NOMO-1 treated with dmso at 0.1 percent for 144 hours (cell line): ENCODE measurements around the gene GAREM1.
"Not testable (repeated sequence)": the region's sequence is repeated elsewhere in the genome, so short reads cannot be mapped to it uniquely, and the experiment has no call there.

Experiments used
- DNase-seq: peaks from one replicate; lab custom pipeline; 2025; ENCODE audit not compliant: unreplicated experiment; lab: John Stamatoyannopoulos, UW

GAREM1 gene

DNA sequence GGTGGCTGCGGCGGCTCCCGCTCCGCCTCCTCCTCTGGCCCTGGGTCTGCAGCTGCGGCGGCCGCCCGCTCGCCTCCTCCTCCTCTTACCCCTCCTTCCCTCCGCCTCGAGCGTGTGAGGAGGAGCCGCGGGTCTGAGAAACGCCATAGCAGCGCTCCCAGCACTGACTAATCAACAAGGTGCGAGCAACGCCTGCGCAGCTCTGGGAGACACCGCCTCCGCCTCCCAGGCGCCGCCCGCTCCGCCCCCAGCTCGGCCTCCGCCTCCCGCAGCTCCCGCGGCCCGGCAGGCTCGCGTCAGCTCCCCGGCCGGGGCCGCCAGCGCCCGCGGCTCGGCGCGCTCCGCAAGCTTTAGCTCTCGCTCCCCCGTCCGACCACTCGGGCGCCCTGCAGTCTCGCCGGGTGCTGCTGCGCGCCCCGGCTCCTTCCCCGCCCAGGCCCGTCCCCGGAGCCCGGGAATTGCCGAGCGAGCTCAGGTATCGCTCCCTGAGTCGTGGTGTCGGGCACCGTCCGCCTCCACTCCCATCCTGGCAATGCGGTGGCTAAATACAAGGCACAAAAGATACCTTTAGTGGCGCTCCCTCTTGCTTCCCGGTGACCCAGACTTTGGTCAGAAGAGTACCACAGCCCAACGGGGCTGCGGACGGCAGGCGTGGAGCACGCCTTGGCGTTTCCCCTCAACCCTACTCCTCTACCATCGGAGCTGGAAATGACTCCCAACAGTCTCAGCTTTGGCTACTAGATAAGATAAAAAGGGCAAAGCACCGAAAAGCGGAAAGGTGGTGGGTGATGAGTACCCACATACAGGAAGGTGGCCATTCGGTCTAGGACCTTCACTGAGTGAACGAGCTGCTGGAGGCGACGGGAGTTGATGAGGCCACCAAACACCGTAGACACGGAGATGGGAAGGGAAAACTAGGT is at the start of gene GAREM1:
TSS of gene GAREM1 (minus strand) at position 169 of the 920 bp plus-strand sequence. CDS start 454 bp downstream, outside the sequence.
- peak; percentile 90 for DNase-seq

DNA sequence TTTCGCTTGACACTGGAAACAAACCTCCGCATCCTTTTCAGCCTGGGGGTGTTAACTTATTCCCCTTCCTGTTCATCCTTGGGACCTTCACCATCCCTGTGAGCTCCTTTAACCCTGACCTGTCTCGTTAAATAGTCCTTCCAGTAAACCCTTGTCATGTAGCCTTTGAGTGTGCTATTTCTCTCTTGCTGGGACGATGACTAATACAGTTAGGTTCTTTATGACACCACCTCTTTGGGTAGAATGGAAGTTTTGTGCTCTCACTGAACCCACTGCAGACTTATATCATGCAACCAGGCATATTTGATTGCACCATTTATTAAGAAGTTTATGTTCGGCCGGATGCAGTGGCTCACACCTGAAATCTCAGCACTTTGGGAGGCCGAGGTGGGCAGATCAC is 40.5 kb upstream of the GAREM1 start:
- no peak for DNase-seq

DNA sequence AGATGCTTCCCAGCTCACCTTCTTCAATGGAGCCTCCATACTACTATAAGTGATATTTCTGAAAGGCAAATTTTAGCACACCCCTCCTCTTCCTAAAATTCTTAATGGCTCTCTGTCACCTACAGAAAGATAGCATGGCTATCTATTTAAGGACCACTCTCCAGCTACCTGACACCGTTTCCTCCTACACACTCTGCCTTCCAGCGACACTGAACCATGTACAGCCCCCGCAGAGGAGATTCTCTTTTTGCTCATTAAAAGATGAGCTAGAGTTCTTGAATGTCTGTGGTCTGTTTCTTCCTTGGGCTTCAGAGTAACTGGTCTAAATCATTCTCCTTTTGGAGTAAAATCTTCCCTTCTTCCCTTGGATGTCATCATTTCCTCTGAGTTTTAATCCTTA is 38.4 kb upstream of the GAREM1 start:
- no peak for DNase-seq

DNA sequence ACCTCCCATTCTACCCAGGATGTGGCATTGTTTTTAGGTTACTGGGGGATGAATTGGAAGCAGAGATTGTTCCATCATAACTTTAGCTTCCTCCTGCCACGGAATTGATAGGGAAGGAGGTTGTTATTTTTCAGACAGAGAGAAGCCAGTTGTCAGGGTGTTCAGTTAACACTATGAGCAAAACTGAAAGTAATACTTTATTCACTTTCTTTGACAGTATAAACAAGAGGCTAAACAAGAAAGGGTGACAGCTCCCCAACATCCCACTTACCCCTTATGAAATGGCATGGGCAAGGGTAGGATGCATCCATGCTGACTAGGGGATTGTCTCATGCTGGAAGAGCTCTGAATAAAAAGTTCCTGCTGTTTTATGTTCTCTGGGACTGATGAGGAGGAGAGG is 36.4 kb upstream of the GAREM1 start:
- no peak for DNase-seq

DNA sequence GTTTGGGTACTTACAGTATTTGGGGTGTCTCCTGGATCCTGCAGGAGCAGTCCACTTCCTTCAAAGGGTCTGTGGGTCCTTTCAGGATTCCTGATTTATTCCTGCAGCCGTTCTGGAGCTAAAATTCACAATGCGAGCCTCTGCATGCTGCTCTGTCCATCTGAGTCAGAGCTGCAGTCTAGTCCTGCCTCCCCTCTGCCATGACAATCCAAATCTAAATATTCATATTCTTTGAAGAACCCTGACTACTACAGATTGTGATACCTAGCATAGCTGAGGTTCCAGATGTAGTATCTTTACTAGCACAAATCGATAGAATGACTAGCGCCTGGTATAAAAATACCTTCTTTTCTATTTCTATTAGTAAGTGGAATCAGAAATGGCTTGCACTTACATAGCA is 31.3 kb upstream of the GAREM1 start:
- DNase-seq = no peak

DNA sequence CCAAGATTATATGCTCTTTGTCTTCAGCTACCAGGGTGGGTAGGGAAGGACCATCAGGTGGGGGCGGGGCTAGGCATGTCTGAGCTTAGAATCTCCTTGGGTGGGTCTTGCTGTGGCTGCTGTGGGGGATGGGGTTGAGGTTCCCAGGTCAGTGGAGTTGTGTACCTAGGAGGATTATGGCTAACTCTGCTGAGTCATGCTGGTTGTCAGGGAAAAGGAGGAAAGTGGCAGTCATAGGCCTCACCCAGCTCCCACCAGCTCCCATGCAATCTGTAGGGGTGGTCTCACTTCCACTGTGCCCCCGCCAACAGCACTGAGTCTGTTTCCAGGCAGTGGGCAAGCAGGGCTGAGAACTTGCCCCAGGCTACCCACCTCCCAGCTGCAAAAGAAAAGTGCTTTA is 30.6 kb upstream of the GAREM1 start:
- not testable (repeated sequence) for DNase-seq

DNA sequence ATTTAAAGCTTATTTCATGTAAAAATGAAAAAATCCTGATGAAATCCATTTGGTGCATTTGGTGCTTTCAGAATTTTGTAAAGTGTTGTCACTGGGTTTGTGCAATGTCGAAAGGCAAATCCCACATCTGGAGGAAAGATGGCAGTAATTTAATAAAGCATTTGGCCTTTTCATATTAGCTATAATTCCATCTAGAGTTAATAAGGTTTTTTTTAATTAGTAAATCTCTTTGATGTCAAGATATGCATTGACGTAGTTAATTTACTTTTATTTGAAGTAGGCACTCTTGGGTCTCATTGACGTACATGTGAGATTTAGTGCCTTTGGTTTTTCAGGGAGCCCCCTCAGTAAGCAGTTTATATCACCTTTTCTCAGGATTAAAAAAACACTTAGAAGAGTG is 12.3 kb upstream of the GAREM1 start:
- DNase-seq = no peak

DNA sequence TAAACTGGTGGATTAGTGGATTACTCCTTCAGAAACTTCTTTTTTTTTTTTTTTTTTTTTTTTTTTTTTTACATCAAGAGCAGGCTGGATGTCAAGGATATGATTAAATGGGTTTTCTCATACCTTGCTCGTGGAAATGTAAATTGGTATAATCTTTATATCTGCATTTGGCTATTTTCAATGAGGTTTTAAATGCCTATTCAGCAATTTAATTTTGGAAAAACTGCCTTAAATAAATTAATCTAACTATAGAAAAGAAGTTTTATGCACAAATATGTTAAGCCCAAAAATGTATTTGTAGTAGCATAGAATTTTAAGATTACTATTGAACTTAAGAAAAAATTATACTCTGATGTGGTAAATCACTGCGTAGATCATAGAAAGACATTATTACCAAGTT is 11.4 kb upstream of the GAREM1 start:
- DNase-seq = no peak

DNA sequence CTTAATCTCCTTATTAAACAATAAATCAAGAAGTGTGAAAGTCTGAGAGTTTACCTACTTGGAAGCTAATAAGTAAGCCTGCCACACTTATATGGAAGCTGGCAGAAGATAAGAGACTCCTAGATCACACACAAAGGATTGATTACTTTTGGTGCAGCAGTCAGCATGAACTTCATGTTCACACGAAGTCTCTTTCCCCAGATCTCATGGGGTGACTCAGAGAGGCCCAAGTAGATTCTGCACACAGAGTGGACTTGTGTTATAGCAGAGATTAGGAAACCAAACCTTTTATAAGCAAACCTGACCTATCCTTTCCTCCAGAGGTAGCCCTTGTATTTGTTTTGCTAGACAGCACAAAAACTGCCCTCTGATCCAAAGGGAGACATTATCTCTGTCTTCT is 9.9 kb upstream of the GAREM1 start:
- DNase-seq = no peak

DNA sequence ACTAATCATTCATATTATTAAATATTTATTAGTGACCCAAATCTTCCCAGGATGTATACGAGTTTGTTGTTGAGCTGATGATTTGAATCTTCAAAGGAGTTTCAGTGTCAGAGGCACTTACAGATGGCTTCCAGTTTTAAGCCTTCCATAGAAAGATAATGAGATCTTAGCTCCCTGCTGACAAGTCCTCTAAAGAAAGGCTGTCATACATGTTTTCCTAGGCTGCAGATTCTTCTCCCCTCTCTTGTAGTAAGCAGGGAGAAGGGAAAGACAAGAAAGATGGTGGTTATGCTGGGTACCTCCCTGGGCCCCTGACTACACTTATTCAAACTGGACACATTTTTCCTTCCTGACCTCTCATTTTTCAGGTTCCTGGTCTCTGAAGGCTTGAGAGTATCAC is 8.1 kb upstream of the GAREM1 start:
- DNase-seq = no peak

DNA sequence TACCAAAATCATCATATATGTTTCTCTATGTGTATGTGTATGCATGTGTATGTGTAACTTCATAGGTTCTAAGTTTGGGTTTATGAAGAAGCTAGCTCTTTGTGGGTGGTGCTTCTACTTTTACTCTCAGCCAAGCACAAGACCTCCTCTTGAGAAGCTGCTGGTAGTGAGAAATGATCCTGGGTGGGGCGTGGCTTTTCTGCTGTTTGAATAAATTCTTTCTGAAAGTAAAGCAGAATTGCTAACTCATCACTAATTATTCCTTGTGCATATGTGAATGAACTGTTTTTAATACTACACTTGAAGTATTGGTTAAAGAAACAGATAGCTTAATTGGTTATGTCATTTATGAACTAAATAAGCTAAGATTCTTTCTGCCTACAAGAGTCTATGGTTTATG is 7.6 kb upstream of the GAREM1 start:
- no peak for DNase-seq

DNA sequence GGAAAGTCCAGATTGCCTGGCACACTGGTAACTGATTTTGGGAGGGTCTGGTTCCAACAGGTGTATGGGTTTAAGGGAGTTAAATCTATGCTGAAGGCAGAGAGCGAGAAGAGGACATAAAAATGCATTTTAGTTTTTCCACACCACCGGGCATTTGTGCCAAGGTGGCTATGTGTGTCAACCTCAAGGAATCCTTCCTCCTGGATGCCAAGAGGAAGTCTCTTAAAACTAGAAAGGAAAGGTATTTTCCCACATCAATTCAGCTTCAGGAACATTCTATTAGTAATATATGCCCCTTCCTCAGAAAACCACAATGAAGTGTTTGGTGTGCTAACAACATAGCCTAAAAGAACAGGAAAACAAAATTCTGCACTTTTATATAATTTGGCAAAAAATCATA is 5.4 kb upstream of the GAREM1 start:
- no peak for DNase-seq

DNA sequence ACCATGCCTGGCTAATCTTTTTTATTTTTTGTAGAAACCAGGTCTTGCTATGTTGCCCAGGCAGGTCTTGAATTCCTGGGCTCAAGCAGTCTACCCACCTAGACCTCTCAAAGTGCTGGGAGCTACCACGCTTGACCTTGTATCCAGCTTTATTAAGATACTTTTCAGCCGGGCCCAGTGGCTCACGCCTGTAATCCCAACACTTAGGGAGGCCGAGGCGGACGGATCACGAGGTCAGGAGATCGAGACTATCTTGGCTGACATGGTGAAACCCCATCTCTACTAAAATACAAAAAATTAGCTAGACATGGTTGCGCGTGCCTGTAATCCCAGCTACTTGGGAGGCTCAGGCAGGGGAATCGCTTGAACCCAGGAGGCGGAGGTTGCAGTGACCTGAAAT is 4.4 kb upstream of the GAREM1 start:
- DNase-seq = not testable (repeated sequence)

DNA sequence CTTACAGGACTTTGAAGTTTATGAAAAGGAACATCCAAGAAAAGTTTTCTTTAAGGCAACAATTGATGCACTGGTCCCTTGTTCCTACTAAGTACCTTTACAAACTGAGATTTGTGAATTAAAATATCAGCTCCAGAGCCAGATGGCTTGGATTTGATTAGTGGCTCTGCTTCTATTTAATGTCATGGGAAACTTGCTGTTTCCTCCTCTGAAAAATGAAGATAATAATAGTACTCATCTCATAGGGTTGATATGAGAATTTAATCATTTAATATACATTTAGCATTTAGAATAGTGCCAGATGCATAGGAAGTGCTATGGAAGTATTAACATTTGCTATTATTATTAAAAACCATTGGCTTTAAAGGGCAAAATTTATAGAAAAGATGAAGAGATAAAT is 2.6 kb upstream of the GAREM1 start:
- DNase-seq = no peak

DNA sequence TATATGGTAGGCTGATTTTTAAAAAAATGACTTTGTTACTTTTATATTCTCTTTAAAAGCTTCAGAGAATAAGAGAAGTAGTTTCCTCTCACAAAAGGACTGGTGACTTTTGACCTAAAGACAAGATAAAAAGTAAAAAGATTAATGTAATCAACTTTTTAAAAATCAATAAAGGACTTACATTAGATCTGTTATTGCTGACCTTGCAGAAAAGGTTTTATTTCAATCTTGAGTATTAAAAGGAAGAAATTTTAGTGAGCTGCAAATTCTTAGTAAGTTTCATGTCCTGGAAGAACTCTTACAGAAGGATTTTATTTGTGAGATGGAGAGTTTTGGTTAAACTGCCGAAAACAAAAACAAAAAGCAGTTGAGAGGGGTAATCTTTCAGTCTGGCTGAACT is 2.2 kb upstream of the GAREM1 start:
- DNase-seq = no peak

DNA sequence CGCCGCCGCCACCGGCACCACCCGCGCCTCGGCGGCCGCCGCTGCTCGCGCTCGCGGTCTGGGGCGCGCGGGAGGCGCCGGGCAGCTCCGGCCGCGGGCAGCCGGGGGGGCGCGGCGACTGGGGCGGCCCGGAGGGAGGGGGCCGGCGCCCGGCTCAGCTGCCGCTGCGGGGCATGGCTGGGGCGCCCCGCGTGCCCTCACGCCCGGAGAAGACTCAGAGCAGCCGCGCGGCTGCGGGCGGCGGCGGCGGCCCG is 295 bp downstream of the GAREM1 start:
- no peak for DNase-seq

DNA sequence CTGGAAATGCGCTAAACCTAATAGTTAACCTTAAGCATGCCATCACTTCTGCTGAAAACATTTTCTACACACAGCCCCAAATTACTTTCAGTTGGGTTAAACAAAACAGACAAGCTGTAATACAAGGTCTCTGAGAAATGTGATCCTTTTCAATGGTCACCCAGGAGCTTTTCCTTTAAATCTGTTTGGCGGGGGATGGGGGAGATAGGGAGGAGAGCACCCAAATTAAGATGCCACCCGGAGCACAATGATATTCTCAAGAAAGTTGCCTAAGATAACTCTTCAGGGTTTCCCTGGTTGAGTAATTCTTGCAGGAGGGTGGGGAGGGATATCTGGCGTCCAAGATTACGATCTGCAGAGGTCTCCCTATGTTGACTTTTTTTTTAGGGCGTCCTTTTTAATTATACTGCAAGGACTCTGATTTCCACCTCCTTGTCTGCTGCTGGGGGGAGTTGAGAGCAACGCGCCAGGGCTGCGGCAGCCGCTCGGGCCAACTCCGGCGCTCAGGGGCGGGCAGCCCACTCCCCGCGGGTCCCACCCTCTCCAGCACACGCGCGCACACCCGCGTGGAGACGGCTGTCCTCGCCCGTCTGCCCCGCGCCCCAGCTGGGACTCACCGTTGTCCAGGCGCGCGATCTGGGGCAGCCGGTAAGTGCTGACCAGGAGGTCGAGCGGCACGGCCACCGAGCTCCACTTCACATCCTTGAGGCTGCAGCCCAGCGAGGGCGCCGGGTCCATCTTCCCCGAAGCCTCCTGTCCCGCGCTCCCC is 807 bp downstream of the GAREM1 start:
- DNase-seq = no peak

DNA sequence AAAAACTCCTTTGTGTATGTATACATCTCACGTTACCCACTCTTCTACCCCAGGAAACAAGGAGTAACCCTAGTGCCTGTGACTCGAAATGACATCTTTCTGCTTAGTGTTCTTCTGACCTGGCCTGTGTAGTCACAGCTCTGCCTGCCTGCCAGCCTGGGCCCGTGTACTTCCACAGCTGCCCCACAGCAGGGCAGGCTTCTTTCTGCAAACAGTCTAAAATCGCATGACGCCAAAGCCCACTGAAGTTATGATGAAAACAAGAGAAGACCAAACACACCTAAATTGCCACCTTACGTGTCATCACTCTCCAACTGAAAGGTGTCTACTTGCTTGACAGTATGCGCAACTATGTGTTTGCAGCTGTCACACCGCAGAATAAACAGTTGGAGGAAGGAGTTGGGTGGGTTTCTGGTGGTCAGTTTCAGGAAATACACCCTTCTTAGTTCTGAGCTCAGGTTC is 1.5 kb downstream of the GAREM1 start:
- peak; percentile 22 for DNase-seq

DNA sequence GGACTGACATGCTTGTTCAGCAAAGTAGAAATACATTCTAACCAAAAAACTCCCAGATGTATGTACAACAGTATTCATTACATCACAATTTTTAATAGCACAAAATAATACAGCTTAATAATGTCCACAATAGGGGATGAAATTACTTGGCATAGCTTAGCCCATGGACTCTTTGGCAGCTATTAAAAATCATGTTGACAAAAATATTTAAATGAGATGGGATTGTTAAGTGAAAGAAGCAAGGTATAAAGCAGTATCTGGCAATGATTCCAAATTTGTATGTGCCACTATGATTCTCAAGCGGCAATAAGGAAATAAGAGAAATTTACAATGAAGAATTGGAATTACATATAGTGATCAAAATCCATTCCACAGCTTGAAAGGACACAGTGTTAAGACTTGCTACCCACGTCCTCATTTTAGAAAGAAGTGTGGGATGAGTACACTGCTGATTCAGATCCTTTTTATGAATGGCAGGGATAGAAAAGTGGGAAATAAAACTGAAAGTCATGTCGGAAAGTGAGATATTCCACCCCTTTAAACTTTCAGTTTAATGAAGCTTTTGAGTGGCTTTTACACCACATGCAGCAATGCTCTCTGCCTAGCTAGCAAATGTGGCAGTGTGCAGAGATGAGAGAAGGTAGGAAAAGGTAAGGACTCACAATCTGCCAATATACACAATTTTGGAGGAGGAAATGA is 2.4 kb downstream of the GAREM1 start:
- DNase-seq = no peak

DNA sequence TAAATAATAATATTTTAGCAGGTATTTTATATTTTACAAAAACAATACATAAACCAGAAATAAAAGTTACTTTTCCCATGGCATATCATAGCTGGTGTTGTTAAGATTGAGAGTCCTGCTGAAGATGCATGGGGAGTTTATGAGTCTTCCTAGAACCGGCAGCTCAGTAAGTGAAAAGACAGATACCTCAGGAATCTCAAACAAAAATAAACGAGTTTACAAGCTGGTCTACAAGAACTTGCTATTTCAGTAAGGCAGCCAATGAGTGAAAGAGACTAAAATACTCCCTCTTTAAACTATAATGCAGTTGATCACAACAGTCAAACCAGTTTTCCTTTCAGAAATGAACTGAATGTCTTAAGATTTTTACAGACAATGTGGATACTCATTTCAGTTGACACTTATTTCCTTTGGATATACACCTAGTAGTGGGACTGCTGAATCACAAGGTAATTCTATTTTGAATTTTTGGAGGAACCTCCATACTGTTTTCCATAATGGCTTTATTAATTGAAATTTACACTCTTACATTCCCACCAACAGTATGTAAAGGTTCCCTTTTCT is 8.9 kb downstream of the GAREM1 start:
- DNase-seq = no peak

DNA sequence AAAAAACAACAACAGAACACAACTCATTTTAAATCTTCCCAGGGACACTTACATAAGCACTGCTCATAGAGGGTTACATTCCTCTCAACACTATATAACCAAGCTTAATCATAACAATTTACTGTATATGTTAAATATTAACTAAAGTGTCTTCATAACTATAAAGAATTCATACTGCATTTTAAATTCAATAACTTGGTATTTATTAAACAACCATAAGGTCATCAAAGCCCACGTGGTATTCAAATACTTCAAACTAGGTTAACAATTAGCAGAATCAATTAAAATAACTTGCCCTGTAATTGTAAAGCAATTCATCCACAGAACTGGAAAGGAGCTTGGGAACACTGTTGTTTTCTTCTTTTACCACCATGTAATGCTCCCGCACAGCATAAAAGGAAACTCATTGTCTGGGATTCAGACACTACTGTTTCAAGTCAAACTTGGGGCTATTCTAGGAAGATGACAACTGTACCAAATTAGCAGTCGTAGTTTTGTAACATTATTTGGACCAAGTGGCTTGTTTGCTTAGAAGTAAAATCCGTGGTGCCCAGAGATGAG is 10.4 kb downstream of the GAREM1 start:
- no peak for DNase-seq
